Kidney tubule cell (primary cell): ENCODE data around the gene TYSND1.
"Not testable (repeated sequence)": the region's sequence is repeated elsewhere in the genome, so short reads cannot be mapped to it uniquely, and the experiment has no call there.

Source experiments
- DNase-seq: peaks from one replicate; pipeline ENCODE4 v3.0.0-alpha.2; 2018; ENCODE audit warnings: low spot score

Gene TYSND1

DNA sequence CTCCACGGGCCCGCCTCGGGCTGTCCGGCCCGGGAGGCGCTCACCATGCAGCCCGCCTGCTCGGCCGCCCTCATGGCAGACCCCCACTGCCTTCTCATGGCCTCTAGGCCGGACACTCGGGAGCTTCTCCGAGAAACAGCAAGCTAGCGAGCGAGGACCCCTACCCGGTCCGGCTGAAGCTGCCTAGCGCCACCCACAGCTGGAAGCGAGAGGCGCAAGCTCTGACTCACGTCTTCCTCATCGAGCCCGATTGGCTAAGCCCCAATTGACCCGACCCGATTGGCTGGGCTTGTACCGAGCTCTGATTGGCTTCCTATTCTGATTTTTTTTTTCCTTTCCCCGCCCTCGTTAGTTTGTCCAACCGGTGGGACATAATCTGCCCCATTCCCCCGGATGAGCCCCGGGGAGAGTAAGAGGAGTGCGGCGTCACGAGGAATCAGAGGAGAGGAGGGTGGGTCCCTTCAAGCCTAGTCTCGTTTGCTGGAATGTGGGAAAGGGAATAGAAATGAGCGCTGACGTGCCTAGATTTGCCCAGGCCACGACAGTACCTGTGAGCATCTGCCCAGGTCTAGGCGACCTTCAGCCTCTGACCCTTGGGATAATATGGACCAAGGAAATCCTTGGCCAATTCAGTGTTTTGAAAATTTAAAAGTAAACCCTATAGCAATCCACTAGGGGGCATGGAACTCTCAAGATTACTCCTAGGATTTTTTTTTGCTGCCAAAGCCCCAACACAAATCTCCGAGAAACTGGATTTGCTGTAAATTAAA is at the start of gene TYSND1:
Gene TYSND1 (minus strand): TSS at position 212 of the 770 bp plus-strand sequence. CDS start 114 bp downstream, at position 98.
- DNase-seq, result peak; percentile 97

- DNase-seq, result peak; percentile 81
Observed at GRCh38 chr10:70193391-70193844, 46.9 kb upstream of the TYSND1 start.

GRCh38 chr10:70192326-70192968 is 45.9 kb upstream of the TYSND1 start:
- no peak for DNase-seq

DNA sequence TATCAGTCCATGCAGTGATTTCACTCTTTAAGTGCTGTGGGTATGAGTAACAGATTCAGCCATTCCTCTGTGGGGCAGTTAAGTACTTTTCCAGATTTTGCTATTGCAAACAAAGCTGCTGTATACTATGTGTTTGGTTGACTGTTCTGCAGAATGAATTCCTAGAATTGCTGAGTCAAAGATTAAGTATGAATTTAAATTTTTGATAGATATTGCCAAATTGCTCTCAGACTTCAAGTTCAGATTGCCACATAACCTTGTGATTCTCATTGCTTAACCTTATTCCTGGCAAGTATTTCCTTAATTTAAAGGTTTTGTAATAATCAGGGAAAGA is 45.4 kb upstream of the TYSND1 start:
- DNase-seq, result peak; percentile 33

DNA sequence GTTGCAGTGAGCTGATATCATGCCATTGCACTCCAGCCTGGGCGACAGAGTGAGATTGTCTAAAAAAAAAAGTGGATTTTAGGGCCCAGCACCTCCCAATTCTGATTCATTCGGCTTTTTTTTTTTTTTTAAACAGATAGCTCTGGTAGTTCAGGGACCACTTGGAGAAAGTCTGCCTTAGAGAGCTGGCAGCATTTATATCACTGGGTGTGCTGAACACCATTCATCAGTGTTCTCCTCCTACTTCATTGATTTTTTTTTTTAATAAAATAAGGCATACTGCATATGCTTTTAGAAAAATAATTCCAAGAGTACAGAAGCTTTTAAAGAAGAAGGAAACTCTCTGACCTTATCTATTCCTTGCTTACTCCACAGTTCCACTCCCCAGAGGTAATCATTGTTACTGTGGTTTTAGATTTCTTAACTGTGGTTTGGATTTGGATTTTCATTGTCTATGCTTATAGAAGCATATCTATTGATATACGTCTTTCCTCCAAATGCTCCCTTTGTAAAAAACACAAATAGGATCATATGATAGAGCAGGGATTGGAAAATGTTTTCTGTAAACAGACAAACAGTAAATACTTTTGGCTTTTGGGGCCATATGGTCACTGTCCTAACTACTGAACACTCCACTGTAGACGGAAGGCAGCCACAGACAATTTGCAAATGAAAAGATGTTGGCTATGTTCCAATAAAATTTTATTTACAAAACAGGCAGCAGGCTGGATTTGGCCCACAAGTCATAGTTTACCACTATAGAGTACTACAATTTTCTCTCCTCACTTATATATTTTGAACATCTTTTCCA is 44.9 kb upstream of the TYSND1 start:
- peak; percentile 15 for DNase-seq

- no peak for DNase-seq
Observed at GRCh38 chr10:70190581-70190980, 44.1 kb upstream of the TYSND1 start.

GRCh38 chr10:70190102-70190501 is 43.6 kb upstream of the TYSND1 start:
- no peak for DNase-seq

- no peak for DNase-seq
Observed at GRCh38 chr10:70188768-70189167, 42.3 kb upstream of the TYSND1 start.

GRCh38 chr10:70186571-70186970 is 40.1 kb upstream of the TYSND1 start:
- DNase-seq, result no peak

GRCh38 chr10:70186090-70186489 is 39.6 kb upstream of the TYSND1 start:
- DNase-seq, result no peak

DNA sequence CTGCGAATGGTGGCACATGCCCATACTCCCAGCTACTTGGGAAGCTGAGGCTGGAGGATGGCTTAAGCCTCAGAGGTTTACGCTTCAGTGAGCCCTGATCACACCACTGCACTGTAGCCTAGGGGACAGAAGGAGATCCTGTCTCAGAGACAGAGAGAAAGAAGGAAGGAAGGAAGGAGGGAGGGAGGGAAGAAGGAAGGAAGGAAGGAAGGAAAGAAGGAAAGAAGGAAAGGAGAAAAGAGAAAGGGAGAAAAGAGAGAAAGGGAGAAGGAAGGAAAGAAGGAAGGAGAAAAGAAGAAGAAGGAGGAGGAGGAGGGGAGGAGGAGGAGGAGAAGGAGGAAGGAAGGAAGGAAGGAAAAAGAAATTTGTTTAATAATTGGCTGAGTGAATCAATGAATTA is 36.8 kb upstream of the TYSND1 start:
- DNase-seq, result no peak

DNA sequence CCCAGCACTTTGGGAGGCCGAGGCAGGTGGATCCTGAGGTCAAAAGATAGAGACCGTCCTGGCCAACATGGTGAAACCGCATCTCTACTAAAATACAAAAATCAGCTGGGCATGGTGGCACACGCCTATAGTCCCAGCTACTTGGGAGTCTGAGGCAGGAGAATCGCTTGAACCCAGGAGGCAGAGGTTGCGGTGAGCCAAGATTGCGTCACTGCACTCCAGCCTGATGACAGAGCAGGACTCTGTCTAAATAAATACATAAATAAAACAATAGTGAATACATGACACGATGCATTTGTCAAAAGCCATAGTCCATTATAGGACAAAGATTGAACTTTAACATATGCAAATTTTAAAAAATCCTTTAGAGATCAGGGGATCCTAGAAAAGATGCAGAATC is 32.7 kb upstream of the TYSND1 start:
- DNase-seq, result not testable (repeated sequence)

DNA sequence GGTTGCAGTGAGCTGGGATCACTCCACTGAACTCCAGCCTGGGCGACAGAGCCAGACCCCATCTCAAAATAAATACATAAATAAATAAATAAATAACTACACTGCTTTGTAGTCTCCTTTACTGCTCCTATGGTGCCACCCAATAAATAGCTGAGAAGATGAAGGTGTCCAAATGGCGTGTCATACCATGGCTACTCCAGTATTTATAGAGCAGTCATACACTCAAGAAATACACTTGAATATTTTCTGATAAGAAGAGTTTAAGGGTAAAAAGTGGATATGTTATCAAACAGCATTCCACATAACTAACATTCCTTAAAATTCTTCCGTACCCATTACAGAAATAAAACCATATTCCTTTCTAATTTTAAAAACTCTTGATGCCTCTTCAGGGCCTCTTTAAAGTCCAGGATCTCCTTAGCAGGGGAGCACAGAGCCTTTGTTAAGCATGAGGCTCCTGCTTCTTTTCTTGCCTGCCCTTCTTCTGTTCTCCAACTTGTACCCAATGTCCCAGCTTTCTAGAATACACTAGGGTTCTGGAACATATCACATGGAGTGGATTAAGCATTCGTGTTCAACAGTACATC is 31.7 kb upstream of the TYSND1 start:
- DNase-seq, result no peak

- no peak for DNase-seq
Observed at GRCh38 chr10:70176441-70176840, 29.9 kb upstream of the TYSND1 start.

DNA sequence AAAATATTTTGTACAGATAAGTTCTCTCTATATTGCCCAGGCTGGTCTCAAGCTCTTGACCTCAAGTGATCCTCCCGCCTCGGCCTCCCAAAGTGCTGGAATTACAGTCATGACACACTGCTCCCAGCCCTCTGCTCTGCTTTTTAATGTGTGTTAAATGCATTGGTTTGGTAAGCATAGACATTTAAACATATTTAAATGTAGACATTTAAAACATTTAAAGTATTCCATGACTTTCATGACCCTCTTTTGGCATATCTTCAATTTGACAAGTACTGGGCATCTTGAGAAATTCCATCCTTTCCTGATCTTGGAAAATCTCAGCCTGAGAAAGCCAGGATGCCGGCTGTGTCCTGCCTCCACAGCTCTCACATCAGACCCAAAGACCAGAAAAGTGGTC is 29.0 kb upstream of the TYSND1 start:
- no peak for DNase-seq

- DNase-seq, result peak; percentile 54
Observed at GRCh38 chr10:70174058-70174741, 27.7 kb upstream of the TYSND1 start.

- DNase-seq, result no peak
Observed at GRCh38 chr10:70169649-70170364, 23.3 kb upstream of the TYSND1 start.

GRCh38 chr10:70169011-70169410 is 22.5 kb upstream of the TYSND1 start:
- DNase-seq, result no peak

DNA sequence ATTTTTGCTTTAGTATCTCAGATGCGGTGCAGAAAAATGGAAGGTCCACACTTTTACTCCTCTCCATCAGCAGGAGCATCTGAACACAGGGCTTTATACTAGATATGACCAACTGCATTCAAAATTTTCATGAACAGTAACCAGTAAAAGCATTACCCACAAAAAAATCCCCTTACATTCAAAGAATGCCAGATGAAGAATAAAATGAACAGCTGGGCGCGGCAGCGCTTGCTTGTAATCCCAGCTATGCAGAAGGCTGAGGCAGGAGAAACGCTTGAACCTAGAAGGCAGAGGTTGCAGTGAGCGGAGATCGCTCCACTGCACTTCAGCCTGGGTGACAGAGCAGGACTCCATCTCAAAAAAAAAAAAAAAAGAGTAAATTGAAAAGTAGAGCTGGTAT is 20.7 kb upstream of the TYSND1 start:
- no peak for DNase-seq

DNA sequence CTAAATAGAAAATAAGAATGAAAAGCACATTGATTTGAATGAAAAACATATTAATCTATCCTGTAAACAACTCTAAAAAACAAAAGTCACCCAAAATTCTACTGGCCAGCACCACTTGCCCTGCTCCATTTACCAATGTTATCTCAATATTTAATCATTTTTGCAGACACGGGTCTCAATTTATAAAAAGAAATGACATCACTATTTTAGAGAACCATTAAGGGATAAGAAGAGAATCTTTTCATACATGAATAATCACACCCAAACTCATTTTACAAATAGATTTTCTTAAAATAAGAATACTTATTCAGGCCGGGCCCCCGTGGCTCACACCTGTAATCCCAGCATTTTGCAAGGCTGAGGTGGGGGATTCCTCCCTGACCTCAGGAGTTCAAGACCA is 19.9 kb upstream of the TYSND1 start:
- no peak for DNase-seq

GRCh38 chr10:70164163-70164562 is 17.7 kb upstream of the TYSND1 start:
- no peak for DNase-seq
